OCI-LY1 (cell line): Measurements from ENCODE around the gene CYB5R4.

ENCODE experiments used
- H2AFZ ChIP-seq: fragments of 200-600 bp; sonication (generic), shearing (Covaris generic); 2 replicates; pipeline ENCODE4 v1.6.0; 2014; ENCODE audit warnings: antibody characterized with exemption, mild to moderate bottlenecking, low read length
- H3F3A ChIP-seq: fragments of 200-600 bp; sonication (generic), shearing (Covaris generic); 2 replicates; pipeline ENCODE4 v1.6.0; 2014; ENCODE audit warnings: mild to moderate bottlenecking, antibody characterized with exemption, low read length, moderate library complexity; ENCODE audit not compliant: insufficient read depth
- H3K27ac ChIP-seq: fragments of 200-600 bp; sonication (generic); 2 replicates; pipeline ENCODE4 v1.5.1; 2014; ENCODE audit warnings: low read length, mixed run types, mild to moderate bottlenecking, low read depth; ENCODE audit not compliant: poor library complexity, severe bottlenecking
- H3K27me3 ChIP-seq: fragments of 200-600 bp; sonication (generic); 2 replicates; pipeline ENCODE4 v1.6.0; 2014; ENCODE audit warnings: antibody characterized with exemption, mild to moderate bottlenecking, low read length, moderate library complexity; ENCODE audit not compliant: insufficient read depth
- H3K36me3 ChIP-seq: fragments of 200-600 bp; sonication (generic); 2 replicates; pipeline ENCODE4 v1.6.1; 2014; ENCODE audit warnings: mild to moderate bottlenecking, antibody characterized with exemption, low read length, moderate library complexity, mixed read lengths; ENCODE audit not compliant: insufficient read depth
- H3K4me1 ChIP-seq: fragments of 200-600 bp; sonication (generic); 2 replicates; pipeline ENCODE4 v1.5.1; 2014; ENCODE audit warnings: mild to moderate bottlenecking, low read length, moderate library complexity; ENCODE audit not compliant: insufficient read depth, severe bottlenecking
- H3K4me2 ChIP-seq: fragments of 200-600 bp; sonication (generic), shearing (Covaris generic); 2 replicates; pipeline ENCODE4 v1.6.1; 2014; ENCODE audit warnings: low read length
- H3K4me3 ChIP-seq: fragments of 200-600 bp; sonication (generic); 2 replicates; pipeline ENCODE4 v1.5.1; 2014; ENCODE audit warnings: low read length, low read depth, mild to moderate bottlenecking, mixed read lengths; ENCODE audit not compliant: poor library complexity, severe bottlenecking
- H3K79me2 ChIP-seq: fragments of 200-600 bp; shearing (Covaris generic); 2 replicates; pipeline ENCODE4 v1.6.1; 2016; ENCODE audit warnings: mixed run types, low read length, mixed read lengths; ENCODE audit not compliant: insufficient read depth
- H3K9ac ChIP-seq: fragments of 200-600 bp; sonication (generic), shearing (Covaris generic); 2 replicates; pipeline ENCODE4 v1.6.1; 2014; ENCODE audit warnings: mild to moderate bottlenecking, low read length, mixed read lengths
- H3K9me2 ChIP-seq: fragments of 200-600 bp; sonication (generic), shearing (Covaris generic); 2 replicates; pipeline ENCODE4 v1.6.1; 2014; ENCODE audit warnings: low read depth, mild to moderate bottlenecking, low read length, mixed read lengths
- H3K9me3 ChIP-seq: fragments of 200-600 bp; shearing (Covaris generic); 2 replicates; pipeline ENCODE4 v1.6.1; 2014; ENCODE audit warnings: low read length, mixed read lengths
- H4K20me1 ChIP-seq: fragments of 200-600 bp; sonication (generic), shearing (Covaris generic); 2 replicates; pipeline ENCODE4 v1.6.0; 2016; ENCODE audit warnings: mild to moderate bottlenecking, low read length; ENCODE audit not compliant: insufficient read depth
- EZH2 ChIP-seq: fragments of 200-600 bp; sonication (generic), shearing (Covaris generic); IDR thresholded peaks from 2 replicates; pipeline ENCODE4 v1.8.0; 2017; ENCODE audit warnings: borderline replicate concordance, mixed run types, mild to moderate bottlenecking, antibody characterized with exemption, low read length, moderate library complexity, mixed read lengths
- TF ChIP-seq, protein P1 (sequence below): fragments of 200-600 bp; sonication (generic), shearing (Covaris generic); IDR thresholded peaks from 2 replicates; pipeline ENCODE4 v1.5.1; 2017; ENCODE audit warnings: mild to moderate bottlenecking, antibody characterized with exemption, low read length, moderate library complexity, mixed read lengths

Gene CYB5R4

GRCh38 chr6:83878902-83879644 lies 19.6 kb downstream of the CYB5R4 start:
- H3K4me2 ChIP-seq: no peak overlapping the region
- H3K9me3 ChIP-seq: no peaks in the 10 kb centered on the region
- peaks cover 19% of the 10 kb centered on the region for H3K79me2 ChIP-seq

DNA sequence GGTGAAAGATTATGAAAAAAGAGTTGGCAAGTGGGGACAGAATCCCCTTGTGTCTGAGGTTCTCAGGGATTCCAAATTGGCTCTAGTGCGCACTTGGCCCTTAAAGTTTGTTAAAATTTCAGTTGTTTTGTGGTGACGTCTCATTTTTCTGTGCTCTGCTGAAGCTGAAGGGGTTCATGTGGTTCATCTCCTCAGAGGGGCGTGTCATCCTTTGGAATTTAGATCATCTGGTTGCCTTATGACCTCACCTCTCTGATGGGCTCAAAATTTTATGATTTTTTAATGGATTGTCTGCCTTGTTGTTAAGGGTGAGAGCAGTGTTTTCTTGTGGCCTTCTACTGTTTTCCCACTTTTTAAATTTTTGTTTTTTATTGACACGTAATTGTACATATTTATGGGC lies 20.3 kb downstream of the CYB5R4 start:
- Histone ChIP-seq H3K9me2 (no peaks in the 10 kb centered on the region), H3K9me3 (no peaks in the 10 kb centered on the region), H3K27ac (no peak overlapping the region), H3K4me3 (no peak overlapping the region), H3K4me1 (peaks cover 4% of the 10 kb centered on the region), H3F3A (no peaks in the 10 kb centered on the region), H3K4me2 (no peak overlapping the region), H3K27me3 (no peaks in the 10 kb centered on the region), H2AFZ (no peak overlapping the region), H4K20me1 (no peaks in the 10 kb centered on the region), H3K9ac (no peak overlapping the region), H3K79me2 (peaks cover 19% of the 10 kb centered on the region), H3K36me3 (no peaks in the 10 kb centered on the region)
- TF ChIP-seq, protein P1, sequence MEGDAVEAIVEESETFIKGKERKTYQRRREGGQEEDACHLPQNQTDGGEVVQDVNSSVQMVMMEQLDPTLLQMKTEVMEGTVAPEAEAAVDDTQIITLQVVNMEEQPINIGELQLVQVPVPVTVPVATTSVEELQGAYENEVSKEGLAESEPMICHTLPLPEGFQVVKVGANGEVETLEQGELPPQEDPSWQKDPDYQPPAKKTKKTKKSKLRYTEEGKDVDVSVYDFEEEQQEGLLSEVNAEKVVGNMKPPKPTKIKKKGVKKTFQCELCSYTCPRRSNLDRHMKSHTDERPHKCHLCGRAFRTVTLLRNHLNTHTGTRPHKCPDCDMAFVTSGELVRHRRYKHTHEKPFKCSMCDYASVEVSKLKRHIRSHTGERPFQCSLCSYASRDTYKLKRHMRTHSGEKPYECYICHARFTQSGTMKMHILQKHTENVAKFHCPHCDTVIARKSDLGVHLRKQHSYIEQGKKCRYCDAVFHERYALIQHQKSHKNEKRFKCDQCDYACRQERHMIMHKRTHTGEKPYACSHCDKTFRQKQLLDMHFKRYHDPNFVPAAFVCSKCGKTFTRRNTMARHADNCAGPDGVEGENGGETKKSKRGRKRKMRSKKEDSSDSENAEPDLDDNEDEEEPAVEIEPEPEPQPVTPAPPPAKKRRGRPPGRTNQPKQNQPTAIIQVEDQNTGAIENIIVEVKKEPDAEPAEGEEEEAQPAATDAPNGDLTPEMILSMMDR: no peak

More at GRCh38 chr6:83878902-83879644, 19.6 kb downstream of the CYB5R4 start:
- Histone ChIP-seq H2AFZ (no peak overlapping the region), H3K9me2 (no peaks in the 10 kb centered on the region), H3K27me3 (no peaks in the 10 kb centered on the region), H3K4me3 (no peak overlapping the region), H3F3A (no peaks in the 10 kb centered on the region), H4K20me1 (no peaks in the 10 kb centered on the region), H3K4me1 (peaks cover 4% of the 10 kb centered on the region), H3K36me3 (no peaks in the 10 kb centered on the region), H3K27ac (no peak overlapping the region), H3K9ac (no peak overlapping the region)
- no peak for TF ChIP-seq EZH2
- TF ChIP-seq, protein P1: no peak

- no peaks in the 10 kb centered on the region for H3K9me3 ChIP-seq
- TF ChIP-seq, protein P1: no peak
- TF ChIP-seq EZH2: no peak
- H3K36me3 ChIP-seq: no peaks in the 10 kb centered on the region
- peaks cover 14% of the 10 kb centered on the region for H3K79me2 ChIP-seq
- no peaks in the 10 kb centered on the region for H3K9me2 ChIP-seq
- no peak overlapping the region for H3K4me2 ChIP-seq
- H3F3A ChIP-seq: no peaks in the 10 kb centered on the region
- H2AFZ ChIP-seq: no peak overlapping the region
- peaks cover 4% of the 10 kb centered on the region for H3K4me1 ChIP-seq
- H4K20me1 ChIP-seq: no peaks in the 10 kb centered on the region
- H3K27ac ChIP-seq: no peak overlapping the region
- H3K27me3 ChIP-seq: no peaks in the 10 kb centered on the region
- H3K9ac ChIP-seq: no peak overlapping the region
- no peak overlapping the region for H3K4me3 ChIP-seq
Observed at GRCh38 chr6:83883240-83883639, 23.8 kb downstream of the CYB5R4 start.
